ENCODE data around the gene EPS8L2.
A peak's percentile ranks its signal among the peaks of the same experiment; 100 is the strongest.

Gene EPS8L2

DNA sequence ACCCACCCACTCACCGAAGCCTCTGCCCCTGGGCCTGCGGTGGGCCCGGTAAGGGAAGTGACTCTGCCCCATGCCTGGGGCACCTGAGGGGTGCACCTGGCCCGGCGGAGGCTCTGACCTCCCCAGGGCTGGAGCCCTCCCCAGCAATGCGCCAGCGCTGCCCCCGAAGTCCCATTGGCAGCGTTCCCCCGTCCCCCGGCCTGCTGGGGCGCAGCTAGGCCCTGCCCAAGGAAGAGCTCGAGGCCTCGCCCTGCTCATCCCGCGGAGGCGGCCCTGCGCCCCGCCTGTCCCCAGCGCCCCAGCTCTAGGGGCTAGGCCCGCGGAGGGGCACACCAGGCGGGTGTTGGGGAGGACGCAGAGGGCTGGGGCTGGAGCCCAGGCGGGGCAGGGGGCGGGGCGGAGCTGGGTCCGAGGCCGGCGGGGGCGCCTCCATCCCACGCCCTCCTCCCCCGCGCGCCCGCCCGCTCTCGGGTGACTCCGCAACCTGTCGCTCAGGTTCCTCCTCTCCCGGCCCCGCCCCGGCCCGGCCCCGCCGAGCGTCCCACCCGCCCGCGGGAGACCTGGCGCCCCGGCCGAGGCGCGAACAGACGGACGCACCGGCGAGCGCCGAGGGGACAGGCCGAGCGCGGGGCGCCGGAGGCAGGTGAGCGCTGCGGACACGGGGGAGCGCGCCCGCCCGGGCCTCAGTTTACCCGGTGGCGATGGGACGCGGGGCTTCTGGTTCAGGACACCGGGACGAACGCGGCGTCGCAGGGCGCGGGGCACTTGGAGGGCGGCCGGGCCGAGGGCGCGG, at the start of gene EPS8L2:
Gene EPS8L2, plus strand, starts transcription at position 586 of the 793 bp plus-strand sequence. CDS start 3,177 bp downstream, outside the sequence.
- Mint-ChIP-seq H3K4me3 (no peak within 1 kb of the TSS), H3K27ac (no peak within 1 kb of the TSS), H3K27me3 (peaks cover 22% of the 10 kb centered on the region), H3K36me3 (ENCODE audit: low read depth) (peaks cover 10% of the 10 kb centered on the region), H3K4me1 (ENCODE audit: low read depth) (peaks cover 4% of the 10 kb centered on the region), H3K9me3 (no peaks in the 10 kb centered on the region)
- no peak for DNase-seq

GRCh38 chr11:656426-656825, 49.6 kb upstream of the EPS8L2 start:
- Mint-ChIP-seq H3K27ac (no peak overlapping the region), H3K27me3 (no peaks in the 10 kb centered on the region), H3K4me3 (no peak overlapping the region), H3K4me1 (ENCODE audit: low read depth) (no peaks in the 10 kb centered on the region), H3K9me3 (no peaks in the 10 kb centered on the region), H3K36me3 (ENCODE audit: low read depth) (peaks cover 71% of the 10 kb centered on the region)
- no peak for DNase-seq

DNA sequence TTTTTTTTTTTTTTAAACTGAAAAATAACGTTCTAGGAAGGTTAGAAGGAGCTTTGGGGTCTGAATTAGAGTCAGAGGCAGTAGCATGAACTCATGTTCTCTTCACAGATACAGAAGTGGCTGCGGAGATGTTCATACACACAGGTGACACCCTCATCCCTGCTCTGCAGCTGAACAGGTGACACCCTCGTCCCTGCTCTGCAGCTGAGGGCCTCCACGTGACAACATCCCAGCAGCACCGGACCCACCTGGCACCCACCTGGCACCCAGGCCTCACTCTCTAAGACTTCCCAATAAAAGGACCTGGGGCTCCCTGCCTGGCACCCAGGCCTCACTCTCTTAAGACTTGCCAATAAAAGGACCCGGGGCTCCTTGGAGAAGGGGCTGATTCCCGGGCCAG, 49.2 kb upstream of the EPS8L2 start:
- Mint-ChIP-seq H3K36me3 (ENCODE audit: low read depth) (peaks cover 70% of the 10 kb centered on the region), H3K27ac (no peak overlapping the region), H3K9me3 (no peaks in the 10 kb centered on the region), H3K4me1 (ENCODE audit: low read depth) (no peaks in the 10 kb centered on the region), H3K27me3 (no peaks in the 10 kb centered on the region), H3K4me3 (no peak overlapping the region)
- DNase-seq = no peak

GRCh38 chr11:657691-658126, 48.3 kb upstream of the EPS8L2 start:
- Mint-ChIP-seq H3K27me3 (no peaks in the 10 kb centered on the region), H3K27ac (no peak overlapping the region), H3K9me3 (no peaks in the 10 kb centered on the region), H3K36me3 (ENCODE audit: low read depth) (peaks cover 70% of the 10 kb centered on the region), H3K4me1 (ENCODE audit: low read depth) (no peaks in the 10 kb centered on the region), H3K4me3 (no peak overlapping the region)
- DNase-seq = no peak

DNA sequence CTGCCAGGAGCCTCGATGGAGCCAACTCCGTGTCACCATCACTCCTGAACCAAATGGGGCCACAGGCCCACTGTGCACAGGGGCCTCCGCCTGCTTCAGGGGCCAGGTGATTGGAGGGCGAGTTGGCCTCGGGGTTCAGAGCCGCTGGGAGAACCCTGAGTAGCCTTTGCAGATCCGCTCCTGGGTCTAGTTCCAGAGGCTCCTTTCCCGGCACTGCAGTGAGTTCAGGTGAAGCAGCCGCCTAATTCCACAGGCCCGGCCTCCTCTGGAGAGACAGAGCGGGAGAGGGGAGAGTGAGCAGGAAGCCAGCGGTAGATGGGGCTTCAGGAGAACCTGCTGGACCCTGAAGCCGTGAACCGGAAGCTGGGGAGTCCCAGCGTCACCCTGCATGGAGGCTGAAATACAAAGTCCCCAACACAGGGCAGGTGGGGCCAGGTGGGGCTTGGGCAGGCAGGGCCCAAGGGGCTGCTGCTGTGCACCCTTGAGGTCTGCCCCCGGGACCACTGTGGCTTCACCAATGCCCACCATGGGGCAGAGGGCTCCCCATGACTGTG, 46.4 kb upstream of the EPS8L2 start:
- DNase-seq = no peak
- Mint-ChIP-seq H3K36me3 (ENCODE audit: low read depth) (peaks cover 71% of the 10 kb centered on the region), H3K27ac (no peak overlapping the region), H3K9me3 (no peaks in the 10 kb centered on the region), H3K4me1 (ENCODE audit: low read depth) (no peaks in the 10 kb centered on the region), H3K4me3 (no peak overlapping the region), H3K27me3 (no peaks in the 10 kb centered on the region)

DNA sequence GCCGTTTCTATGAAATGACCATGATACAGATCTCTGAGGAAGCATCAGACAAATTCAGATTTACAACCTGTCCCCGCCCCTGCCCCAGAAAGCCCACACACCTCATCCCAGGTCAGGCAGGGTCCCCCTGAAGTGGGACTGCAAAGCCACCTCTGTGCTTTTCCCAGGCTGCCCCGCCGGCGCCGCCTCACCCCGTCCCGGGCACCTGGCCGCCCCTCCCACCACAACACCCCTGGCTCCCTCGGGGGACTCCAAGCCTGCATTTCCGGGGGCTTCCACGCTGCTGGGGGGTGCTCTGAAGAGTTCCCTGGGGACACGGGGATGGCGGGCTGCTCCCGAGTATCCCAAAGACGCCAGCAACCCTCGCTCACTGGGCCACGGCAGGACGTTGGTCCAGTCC, 45.8 kb upstream of the EPS8L2 start:
- H3K27ac Mint-ChIP-seq = no peak overlapping the region
- peaks cover 67% of the 10 kb centered on the region for H3K36me3 Mint-ChIP-seq (ENCODE audit: low read depth)

DNA sequence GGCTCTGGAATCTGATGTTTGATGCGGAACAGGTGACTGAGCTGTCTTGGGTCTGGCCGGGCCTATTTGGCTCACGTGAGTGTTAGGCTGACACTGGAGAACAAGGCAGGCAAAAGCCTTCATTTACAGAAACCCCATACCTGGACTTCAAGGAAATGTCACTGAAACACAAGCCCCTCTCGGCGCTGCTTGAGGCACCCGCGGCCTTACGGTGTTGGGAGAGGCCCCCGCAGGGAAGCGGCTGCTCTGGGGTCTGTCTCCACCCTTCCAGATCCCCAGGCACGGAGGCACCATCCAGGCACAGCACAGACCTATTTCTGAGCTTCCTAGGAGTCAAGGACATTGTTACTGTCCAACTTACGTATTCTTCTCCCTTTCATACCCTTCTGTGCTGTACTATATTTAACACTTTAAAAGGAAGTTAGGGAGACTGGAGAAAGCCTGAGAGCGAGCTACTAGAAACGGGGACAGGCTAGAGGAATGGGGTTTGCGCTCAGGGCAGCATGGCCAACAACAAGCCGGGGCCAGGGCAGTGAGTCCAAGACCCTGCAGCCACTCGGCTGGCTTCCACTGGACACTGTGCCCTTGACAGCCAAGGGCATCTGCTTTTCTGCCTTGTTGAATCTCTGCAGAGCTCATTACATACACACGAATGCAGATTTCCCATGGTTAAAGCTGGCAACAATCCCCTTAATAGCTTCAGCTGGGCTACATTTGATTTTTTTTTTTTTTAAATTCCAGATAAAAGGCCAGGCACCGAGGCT, 45.2 kb upstream of the EPS8L2 start:
- no peak overlapping the region for H3K27ac Mint-ChIP-seq

More for the DNA sequence above, 45.8 kb upstream of the EPS8L2 start:
- H3K4me1 Mint-ChIP-seq (ENCODE audit: low read depth) = no peaks in the 10 kb centered on the region
- H3K9me3 Mint-ChIP-seq = no peaks in the 10 kb centered on the region
- no peak for DNase-seq
- no peak overlapping the region for H3K4me3 Mint-ChIP-seq
- no peaks in the 10 kb centered on the region for H3K27me3 Mint-ChIP-seq

GRCh38 chr11:662689-663274, 43.2 kb upstream of the EPS8L2 start:
- Mint-ChIP-seq H3K4me1 (ENCODE audit: low read depth) (no peaks in the 10 kb centered on the region), H3K9me3 (no peaks in the 10 kb centered on the region), H3K4me3 (no peak overlapping the region), H3K27ac (no peak overlapping the region), H3K27me3 (no peaks in the 10 kb centered on the region), H3K36me3 (ENCODE audit: low read depth) (peaks cover 71% of the 10 kb centered on the region)
- peak; percentile 63 for DNase-seq

More for the DNA sequence above, 45.2 kb upstream of the EPS8L2 start:
- Mint-ChIP-seq H3K4me3 (no peak overlapping the region), H3K27me3 (no peaks in the 10 kb centered on the region), H3K4me1 (ENCODE audit: low read depth) (no peaks in the 10 kb centered on the region), H3K9me3 (no peaks in the 10 kb centered on the region), H3K36me3 (ENCODE audit: low read depth) (peaks cover 70% of the 10 kb centered on the region)
- no peak for DNase-seq

GRCh38 chr11:665062-665703, 40.8 kb upstream of the EPS8L2 start:
- Mint-ChIP-seq H3K27ac (no peak overlapping the region), H3K9me3 (no peaks in the 10 kb centered on the region), H3K36me3 (ENCODE audit: low read depth) (peaks cover 59% of the 10 kb centered on the region), H3K4me1 (ENCODE audit: low read depth) (no peaks in the 10 kb centered on the region), H3K27me3 (no peaks in the 10 kb centered on the region), H3K4me3 (no peak overlapping the region)
- DNase-seq = no peak

- H3K9me3 Mint-ChIP-seq = no peaks in the 10 kb centered on the region
- H3K36me3 Mint-ChIP-seq (ENCODE audit: low read depth) = peaks cover 57% of the 10 kb centered on the region
- no peak overlapping the region for H3K4me3 Mint-ChIP-seq
- DNase-seq = no peak
- peak overlapping the region; percentile 26 for H3K27ac Mint-ChIP-seq
- H3K27me3 Mint-ChIP-seq = no peaks in the 10 kb centered on the region
- H3K4me1 Mint-ChIP-seq (ENCODE audit: low read depth) = no peaks in the 10 kb centered on the region
Measured at GRCh38 chr11:665704-666281, 40.2 kb upstream of the EPS8L2 start.

- Mint-ChIP-seq H3K27me3 (no peaks in the 10 kb centered on the region), H3K9me3 (no peaks in the 10 kb centered on the region), H3K36me3 (ENCODE audit: low read depth) (peaks cover 64% of the 10 kb centered on the region), H3K27ac (no peak overlapping the region), H3K4me1 (ENCODE audit: low read depth) (no peaks in the 10 kb centered on the region), H3K4me3 (no peak overlapping the region)
- no peak for DNase-seq
Measured at GRCh38 chr11:673866-674265, 32.2 kb upstream of the EPS8L2 start.

- no peaks in the 10 kb centered on the region for H3K9me3 Mint-ChIP-seq
- no peak overlapping the region for H3K4me3 Mint-ChIP-seq
- H3K27ac Mint-ChIP-seq = no peak overlapping the region
- no peaks in the 10 kb centered on the region for H3K4me1 Mint-ChIP-seq (ENCODE audit: low read depth)
- no peaks in the 10 kb centered on the region for H3K27me3 Mint-ChIP-seq
- DNase-seq = no peak
- H3K36me3 Mint-ChIP-seq (ENCODE audit: low read depth) = peaks cover 69% of the 10 kb centered on the region
Measured at GRCh38 chr11:674406-674805, 31.6 kb upstream of the EPS8L2 start.

DNA sequence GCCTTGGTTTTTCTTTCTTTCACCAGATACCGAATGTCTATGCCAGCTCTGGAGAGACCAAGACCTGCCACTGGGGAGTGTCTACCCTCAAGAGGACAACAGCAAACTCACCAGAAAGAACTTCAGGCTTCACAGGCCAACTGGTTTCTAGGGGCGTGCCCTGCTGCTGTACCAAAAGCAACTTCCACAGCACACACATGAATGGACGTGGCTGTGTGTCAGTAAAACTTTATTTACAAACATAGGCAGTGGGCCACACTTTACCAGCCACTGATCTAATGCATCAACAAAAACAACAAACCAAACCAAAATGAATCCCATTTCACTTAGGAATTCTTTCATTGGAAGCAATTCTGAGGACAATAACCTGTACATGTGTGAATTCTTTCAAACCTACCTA, 27.7 kb upstream of the EPS8L2 start:
- no peaks in the 10 kb centered on the region for H3K9me3 Mint-ChIP-seq
- no peaks in the 10 kb centered on the region for H3K27me3 Mint-ChIP-seq
- H3K4me3 Mint-ChIP-seq = no peak overlapping the region
- peaks cover 8% of the 10 kb centered on the region for H3K4me1 Mint-ChIP-seq (ENCODE audit: low read depth)
- no peak for DNase-seq
- no peak overlapping the region for H3K27ac Mint-ChIP-seq
- peaks cover 85% of the 10 kb centered on the region for H3K36me3 Mint-ChIP-seq (ENCODE audit: low read depth)

Measured in activated T-cell treated with anti-CD3 and anti-CD28 coated beads, Interleukin-2, amount 50 U/mL, for 24 hours (primary cell).